ENCODE results near the gene GUCY1A1.

- TF ChIP-seq CTCF (IDR thresholded peaks at IDR 0.05; ENCODE audit: low read length) (no peak), EZH2 (optimal IDR thresholded peaks at IDR 0.05; ENCODE audit: low read depth, low read length) (no peak), EZH2phosphoT487 (IDR thresholded peaks at IDR 0.05; ENCODE audit: low read length) (no peak)
Observed at GRCh38 chr4:155684892-155685541, 18.4 kb downstream of the GUCY1A1 start.
